ENCODE results near the gene PHF2.

PHF2 gene

GRCh38 chr9:93567271-93567959 is 9.0 kb upstream of the PHF2 start:
- peak overlapping the region; percentile 97 for H3K27ac ChIP-seq (ENCODE audit: low read length)
- peaks cover 11% of the 10 kb centered on the region for H3K4me1 ChIP-seq (ENCODE audit: control insufficient read depth, insufficient read depth, low read length)
- H3K9me3 ChIP-seq (ENCODE audit: control insufficient read depth in 2 of 2, low read length in 2 of 2): no peaks in the 10 kb centered on the region
- peak overlapping the region; percentile 66 to 82 for H3K4me3 ChIP-seq (ENCODE audit: low read length in 2 of 2)
- H3K27me3 ChIP-seq (ENCODE audit: control insufficient read depth in 1 of 2, insufficient read depth in 2 of 2, low read length in 2 of 2): no peaks in the 10 kb centered on the region
- peak overlapping the region; percentile 95 to 98 for H3K9ac ChIP-seq (ENCODE audit: low read length in 2 of 2)
- peaks cover 9 to 14% of the 10 kb centered on the region in 2 donors for H3K36me3 ChIP-seq (ENCODE audit: control insufficient read depth in 2 of 2, insufficient read depth in 2 of 2, low read length in 2 of 2)

GRCh38 chr9:93568169-93568568 is 8.2 kb upstream of the PHF2 start:
- Histone ChIP-seq H3K9ac (ENCODE audit: low read length in 2 of 2) (no peak overlapping the region), H3K36me3 (ENCODE audit: control insufficient read depth in 2 of 2, insufficient read depth in 2 of 2, low read length in 2 of 2) (peaks cover 8 to 9% of the 10 kb centered on the region in 2 donors), H3K9me3 (ENCODE audit: control insufficient read depth in 2 of 2, low read length in 2 of 2) (no peaks in the 10 kb centered on the region), H3K4me1 (ENCODE audit: control insufficient read depth, insufficient read depth, low read length) (peaks cover 11% of the 10 kb centered on the region), H3K27ac (ENCODE audit: low read length) (no peak overlapping the region), H3K27me3 (ENCODE audit: control insufficient read depth in 1 of 2, insufficient read depth in 2 of 2, low read length in 2 of 2) (no peaks in the 10 kb centered on the region), H3K4me3 (ENCODE audit: low read length in 2 of 2) (no peak overlapping the region)

GRCh38 chr9:93569621-93570174 is 6.7 kb upstream of the PHF2 start:
- no peaks in the 10 kb centered on the region for H3K36me3 ChIP-seq (ENCODE audit: control insufficient read depth in 2 of 2, insufficient read depth in 2 of 2, low read length in 2 of 2)
- H3K4me1 ChIP-seq (ENCODE audit: control insufficient read depth, insufficient read depth, low read length): peaks cover 15% of the 10 kb centered on the region
- H3K9me3 ChIP-seq (ENCODE audit: control insufficient read depth in 2 of 2, low read length in 2 of 2): no peaks in the 10 kb centered on the region
- no peaks in the 10 kb centered on the region for H3K27me3 ChIP-seq (ENCODE audit: control insufficient read depth in 1 of 2, insufficient read depth in 2 of 2, low read length in 2 of 2)
- H3K9ac ChIP-seq (ENCODE audit: low read length in 2 of 2): no peak overlapping the region
- H3K4me3 ChIP-seq (ENCODE audit: low read length in 2 of 2): no peak overlapping the region
- H3K27ac ChIP-seq (ENCODE audit: low read length): no peak overlapping the region

GRCh38 chr9:93572221-93572620 is 4.2 kb upstream of the PHF2 start:
- Histone ChIP-seq H3K4me1 (ENCODE audit: control insufficient read depth, insufficient read depth, low read length) (peaks cover 19% of the 10 kb centered on the region), H3K27ac (ENCODE audit: low read length) (no peak overlapping the region), H3K36me3 (ENCODE audit: control insufficient read depth in 2 of 2, insufficient read depth in 2 of 2, low read length in 2 of 2) (no peaks in the 10 kb centered on the region), H3K4me3 (ENCODE audit: low read length in 2 of 2) (no peak overlapping the region), H3K9me3 (ENCODE audit: control insufficient read depth in 2 of 2, low read length in 2 of 2) (no peaks in the 10 kb centered on the region), H3K9ac (ENCODE audit: low read length in 2 of 2) (no peak overlapping the region), H3K27me3 (ENCODE audit: control insufficient read depth in 1 of 2, insufficient read depth in 2 of 2, low read length in 2 of 2) (no peaks in the 10 kb centered on the region)

- Histone ChIP-seq H3K9ac (ENCODE audit: low read length in 2 of 2) (no peak overlapping the region), H3K27me3 (ENCODE audit: control insufficient read depth in 1 of 2, insufficient read depth in 2 of 2, low read length in 2 of 2) (no peaks in the 10 kb centered on the region), H3K4me1 (ENCODE audit: control insufficient read depth, insufficient read depth, low read length) (peaks cover 18% of the 10 kb centered on the region), H3K4me3 (ENCODE audit: low read length in 2 of 2) (no peak overlapping the region), H3K27ac (ENCODE audit: low read length) (no peak overlapping the region), H3K36me3 (ENCODE audit: control insufficient read depth in 2 of 2, insufficient read depth in 2 of 2, low read length in 2 of 2) (no peaks in the 10 kb centered on the region), H3K9me3 (ENCODE audit: control insufficient read depth in 2 of 2, low read length in 2 of 2) (no peaks in the 10 kb centered on the region)
These were observed 3.5 kb upstream of the PHF2 start for GRCh38 chr9:93572636-93573515.

GRCh38 chr9:93573516-93573828 is 2.9 kb upstream of the PHF2 start:
- no peaks in the 10 kb centered on the region for H3K27me3 ChIP-seq (ENCODE audit: control insufficient read depth in 1 of 2, insufficient read depth in 2 of 2, low read length in 2 of 2)

GRCh38 chr9:93574091-93574899 is 2.1 kb upstream of the PHF2 start:
- Histone ChIP-seq H3K9ac (ENCODE audit: low read length in 2 of 2) (peak overlapping the region in 1 of 2 donors; percentile 13), H3K27me3 (ENCODE audit: control insufficient read depth in 1 of 2, insufficient read depth in 2 of 2, low read length in 2 of 2) (no peaks in the 10 kb centered on the region), H3K4me3 (ENCODE audit: low read length in 2 of 2) (no peak overlapping the region), H3K36me3 (ENCODE audit: control insufficient read depth in 2 of 2, insufficient read depth in 2 of 2, low read length in 2 of 2) (no peaks in the 10 kb centered on the region), H3K27ac (ENCODE audit: low read length) (peak overlapping the region; percentile 89), H3K4me1 (ENCODE audit: control insufficient read depth, insufficient read depth, low read length) (peaks cover 31% of the 10 kb centered on the region), H3K9me3 (ENCODE audit: control insufficient read depth in 2 of 2, low read length in 2 of 2) (no peaks in the 10 kb centered on the region)

More at GRCh38 chr9:93573516-93573828, 2.9 kb upstream of the PHF2 start:
- Histone ChIP-seq H3K9ac (ENCODE audit: low read length in 2 of 2) (no peak overlapping the region), H3K27ac (ENCODE audit: low read length) (no peak overlapping the region), H3K36me3 (ENCODE audit: control insufficient read depth in 2 of 2, insufficient read depth in 2 of 2, low read length in 2 of 2) (no peaks in the 10 kb centered on the region), H3K4me1 (ENCODE audit: control insufficient read depth, insufficient read depth, low read length) (peaks cover 24% of the 10 kb centered on the region), H3K4me3 (ENCODE audit: low read length in 2 of 2) (no peak overlapping the region), H3K9me3 (ENCODE audit: control insufficient read depth in 2 of 2, low read length in 2 of 2) (no peaks in the 10 kb centered on the region)

- peak overlapping the region; percentile 81 to 91 for H3K9ac ChIP-seq (ENCODE audit: low read length in 2 of 2)
- no peaks in the 10 kb centered on the region for H3K27me3 ChIP-seq (ENCODE audit: control insufficient read depth in 1 of 2, insufficient read depth in 2 of 2, low read length in 2 of 2)
- H3K36me3 ChIP-seq (ENCODE audit: control insufficient read depth in 2 of 2, insufficient read depth in 2 of 2, low read length in 2 of 2): no peaks in the 10 kb centered on the region
- peaks cover 40% of the 10 kb centered on the region for H3K4me1 ChIP-seq (ENCODE audit: control insufficient read depth, insufficient read depth, low read length)
- peak overlapping the region; percentile 74 to 81 for H3K4me3 ChIP-seq (ENCODE audit: low read length in 2 of 2)
- H3K9me3 ChIP-seq (ENCODE audit: control insufficient read depth in 2 of 2, low read length in 2 of 2): no peaks in the 10 kb centered on the region
- peak overlapping the region; percentile 89 for H3K27ac ChIP-seq (ENCODE audit: low read length)
These were observed 1.2 kb upstream of the PHF2 start for GRCh38 chr9:93574900-93575795.

- H3K36me3 ChIP-seq (ENCODE audit: control insufficient read depth in 2 of 2, insufficient read depth in 2 of 2, low read length in 2 of 2): no peaks in the 10 kb centered on the region
- H3K4me1 ChIP-seq (ENCODE audit: control insufficient read depth, insufficient read depth, low read length): peaks cover 45% of the 10 kb centered on the region
- H3K4me3 ChIP-seq (ENCODE audit: low read length in 2 of 2): peak overlapping the region; percentile 74 to 81
- H3K9ac ChIP-seq (ENCODE audit: low read length in 2 of 2): peak overlapping the region; percentile 81 to 91
- no peaks in the 10 kb centered on the region for H3K27me3 ChIP-seq (ENCODE audit: control insufficient read depth in 1 of 2, insufficient read depth in 2 of 2, low read length in 2 of 2)
- no peaks in the 10 kb centered on the region for H3K9me3 ChIP-seq (ENCODE audit: control insufficient read depth in 2 of 2, low read length in 2 of 2)
- peak overlapping the region; percentile 89 for H3K27ac ChIP-seq (ENCODE audit: low read length)
These were observed 557 bp upstream of the PHF2 start for GRCh38 chr9:93575796-93576257.

All from stomach smooth muscle (tissue), 2 donors.